Measurements from ENCODE around the gene PRKD3.

GRCh38 chr2:37326866-37327634 is 2.4 kb upstream of the PRKD3 start:
- TF ChIP-seq CTCF (conservative IDR thresholded peaks at IDR 0.05 in 1 of 2, IDR thresholded peaks at IDR 0.05 in 1 of 2; ENCODE audit: extremely low read depth in 1 of 2, insufficient read depth in 1 of 2, low read depth in 1 of 2, low read length in 2 of 2) = no peak
- no peak for TF ChIP-seq EZH2 (IDR thresholded peaks at IDR 0.05; ENCODE audit: borderline replicate concordance, low read length)
